K562 (cell line): ENCODE data around the gene DLG3. TPM values are rescaled to one million over a fixed set of nuclear protein-coding genes. Genes with fewer than 3 reads are reported as not detected.
A peak's percentile ranks its signal among the peaks of the same experiment; 100 is the strongest.

Experiments
- BHLHE40 ChIP-seq: IDR thresholded peaks from 2 replicates; pipeline ENCODE4 v1.6.1; 2011; ENCODE audit warnings: low read length, improper control_type of control experiment
- CTCF ChIP-seq, 3 experiments: IDR thresholded peaks in 2 of 3; conservative IDR thresholded peaks in 1 of 3; 2 replicates each; pipeline ENCODE4 v1.5.1; 2011 to 2012; ENCODE audit warnings: low read length in 3 of 3, mild to moderate bottlenecking in 3 of 3, control low read depth in 2 of 3, improper control_type of control experiment in 1 of 3, inconsistent platforms in 1 of 3, low read depth in 1 of 3, mixed read lengths in 1 of 3, moderate library complexity in 1 of 3; ENCODE audit not compliant: insufficient read depth in 2 of 3
- ESRRA ChIP-seq: fragments of 450-650 bp; IDR thresholded peaks from 2 replicates; pipeline ENCODE4 v1.6.1; 2014; ENCODE audit warnings: low read depth, mild to moderate bottlenecking, moderate library complexity, borderline replicate concordance
- FOXO4 ChIP-seq: fragments of 450-650 bp; formaldehyde crosslinking; IDR thresholded peaks from 2 replicates; pipeline ENCODE4 v1.4.0; 2020; ENCODE audit warnings: mild to moderate bottlenecking, moderate library complexity
- HNRNPLL ChIP-seq: fragments of 200-400 bp; formaldehyde crosslinking; IDR thresholded peaks from 2 replicates; pipeline ENCODE4 v1.6.1; 2017; ENCODE audit warnings: low read length, low read depth, mild to moderate bottlenecking; ENCODE audit not compliant: poor library complexity, severe bottlenecking
- MAZ ChIP-seq, 2 experiments: fragments of 450-650 bp in 1 of 2; sonication (generic) in 1 of 2; formaldehyde crosslinking; IDR thresholded peaks in 1 of 2; conservative IDR thresholded peaks in 1 of 2; 2 replicates each; pipeline versions ENCODE4 v1.4.0 to v1.5.0; 2020; ENCODE audit warnings: mild to moderate bottlenecking in 1 of 2, missing genetic modification reagents in 1 of 2
- NCOR1 ChIP-seq: fragments of 450-650 bp; IDR thresholded peaks from 2 replicates; pipeline ENCODE4 v1.6.1; 2016; ENCODE audit warnings: mild to moderate bottlenecking, moderate library complexity
- NFYB ChIP-seq: IDR thresholded peaks from 2 replicates; pipeline ENCODE4 v1.6.1; 2011; ENCODE audit warnings: mild to moderate bottlenecking, moderate library complexity; ENCODE audit not compliant: insufficient read length; ENCODE audit errors: extremely low read depth
- NR0B1 ChIP-seq: fragments of 450-650 bp; IDR thresholded peaks from one replicate; pipeline ENCODE4 v1.6.1; 2018; ENCODE audit warnings: mild to moderate bottlenecking, moderate library complexity; ENCODE audit not compliant: partially characterized antibody
- OTX1 ChIP-seq: fragments of 450-650 bp; formaldehyde crosslinking; IDR thresholded peaks from 2 replicates; pipeline ENCODE4 v1.4.0; 2022; ENCODE audit warnings: mild to moderate bottlenecking
- RAD21 ChIP-seq, 2 experiments: fragments of 250-450 bp in 1 of 2; fragments of 450-650 bp in 1 of 2; sonication (Bioruptor Pico) in 1 of 2; formaldehyde crosslinking in 1 of 2; IDR thresholded peaks in 1 of 2; conservative IDR thresholded peaks in 1 of 2; 2 replicates each; pipeline versions ENCODE4 v1.4.0 to v1.8.0; 2020 to 2022; ENCODE audit warnings: mild to moderate bottlenecking in 2 of 2, moderate library complexity in 1 of 2
- SAFB ChIP-seq: fragments of 200-400 bp; formaldehyde crosslinking; IDR thresholded peaks from 2 replicates; pipeline ENCODE4 v1.6.1; 2017; ENCODE audit warnings: low read depth, low read length, borderline replicate concordance
- SAP30 ChIP-seq: fragments of 200-600 bp; sonication (generic); IDR thresholded peaks from 2 replicates; pipeline ENCODE4 v1.6.1; 2012; ENCODE audit warnings: borderline replicate concordance, low read depth, mild to moderate bottlenecking, moderate library complexity, low read length, control low read depth, inconsistent platforms; ENCODE audit not compliant: insufficient read depth, poor library complexity, severe bottlenecking
- SIRT6 ChIP-seq: IDR thresholded peaks from one replicate; pipeline ENCODE4 v1.6.1; 2012; ENCODE audit warnings: low read depth, mild to moderate bottlenecking, control low read depth, inconsistent platforms, low read length, moderate library complexity
- SMARCA4 ChIP-seq: fragments of 450-650 bp; IDR thresholded peaks from 2 replicates; pipeline ENCODE4 v1.6.1; 2016
- SP1 ChIP-seq: sonication (generic); formaldehyde crosslinking; IDR thresholded peaks from 2 replicates; pipeline ENCODE4 v1.8.1; 2022; ENCODE audit warnings: mild to moderate bottlenecking, missing genetic modification reagents
- STAT5B ChIP-seq: fragments of 250-450 bp; sonication (Bioruptor Pico); IDR thresholded peaks from 2 replicates; pipeline ENCODE4 v1.8.0; 2021; ENCODE audit warnings: mild to moderate bottlenecking, inconsistent platforms
- TCF15 ChIP-seq: fragments of 250-450 bp; sonication (Bioruptor Pico); IDR thresholded peaks from 2 replicates; pipeline ENCODE4 v1.8.0; 2022; ENCODE audit warnings: moderate library complexity, mild to moderate bottlenecking, inconsistent platforms
- TFAM ChIP-seq: fragments of 250-450 bp; sonication (Bioruptor Pico); conservative IDR thresholded peaks from 2 replicates; pipeline ENCODE4 v1.5.0; 2021; ENCODE audit warnings: mild to moderate bottlenecking, moderate library complexity
- ZBTB5 ChIP-seq: fragments of 450-650 bp; IDR thresholded peaks from 2 replicates; pipeline ENCODE4 v1.6.1; 2017; ENCODE audit warnings: antibody characterized with exemption
- ZNF282 ChIP-seq: sonication (generic); formaldehyde crosslinking; IDR thresholded peaks from 2 replicates; pipeline ENCODE4 v1.8.1; 2023; ENCODE audit warnings: missing genetic modification reagents
- ZNF668 ChIP-seq: fragments of 250-450 bp; sonication (Bioruptor Pico); IDR thresholded peaks from 2 replicates; pipeline ENCODE4 v1.8.0; 2022; ENCODE audit warnings: mild to moderate bottlenecking, inconsistent platforms
- polyA plus RNA-seq, 8 experiments: library from polyadenylated mRNA; depleted of rRNA in 4 of 8; stranded (reverse) in 5 of 8; unstranded in 3 of 8; fragments of >200 nt; fragmentation: Nextera tagmentation in 2 of 8; fragmentation: Illumina TruSeq in 1 of 8; extraction: Ambion mirVana in 2 of 8; extraction: Trizol in 1 of 8; gene quantifications; 2 replicates each; pipeline versions ENCODE4 v1.2.1 to v1.2.3, GENCODE V29; 2011 to 2014; ENCODE audit warnings: inconsistent platforms in 1 of 8, missing spikeins in 1 of 8
- total RNA-seq, 7 experiments: library from RNA; depleted of rRNA in 6 of 7; stranded (reverse); fragments of >200 nt in 6 of 7; fragmentation: Illumina TruSeq in 2 of 7; extraction: Trizol in 2 of 7; gene quantifications; 2 replicates each; pipeline versions ENCODE4 v1.2.1 to v1.2.3, GENCODE V29; 2011 to 2021; ENCODE audit warnings: low replicate concordance in 1 of 7

Gene DLG3
- total and polyA plus RNA-seq, 9 of the 15 experiments (the other 6 are each of a cell fraction or from before 2014, with no cell fraction given), result 3.1 to 15.7 (median 8.8) TPM

- TF ChIP-seq NR0B1 (no peak), ZNF668 (no peak), FOXO4 (no peak), OTX1 (CRISPR knock-in tag) (no peak), STAT5B (no peak), HNRNPLL (peak; percentile 94), ZBTB5 (no peak), NCOR1 (peak; percentile 5; the same call in 1 of the 2 replicates), TFAM (CRISPR knock-in tag) (no peak), SMARCA4 (peak; percentile 93), SAP30 (peak; percentile 25), SP1 (CRISPR knock-in tag) (no peak), SIRT6 (no peak), CTCF (IDR thresholded peaks at IDR 0.05 in 2 of 3, conservative IDR thresholded peaks at IDR 0.05 in 1 of 3; ENCODE audit: insufficient read depth in 2 of 3, low read depth in 1 of 3, low read length in 3 of 3) (peak; percentile 77 to 81 (median 81)), BHLHE40 (no peak), NFYB (no peak), TCF15 (CRISPR knock-in tag) (no peak), RAD21 (CRISPR knock-in tag; conservative IDR thresholded peaks at IDR 0.05 in 1 of 2, IDR thresholded peaks at IDR 0.05 in 1 of 2) (peak; percentile 43 to 64), ESRRA (peak; percentile 89), MAZ (CRISPR knock-in tag; conservative IDR thresholded peaks at IDR 0.05 in 1 of 2, IDR thresholded peaks at IDR 0.05 in 1 of 2) (no peak), ZNF282 (CRISPR knock-in tag) (no peak), SAFB (no peak)
Measured at GRCh38 chrX:70433848-70434351, 10.7 kb upstream of the DLG3 start (continued).
